Measurements from ENCODE around the gene SEMA4F.

GRCh38 chr2:74689671-74690070 is 35.6 kb downstream of the SEMA4F start:
- TF ChIP-seq CTCF (IDR thresholded peaks at IDR 0.05) (no peak), EP300 (IDR thresholded peaks at IDR 0.05) (no peak)

All from ovary (tissue), 3 donors.